GM18498 (cell line): ENCODE results near the gene SLK.

ENCODE experiments used
- ATAC-seq: cut with Tn5 transposase; IDR thresholded peaks from one replicate; pipeline ENCODE4 v1.9.1; 2021; ENCODE audit warnings: mild to moderate bottlenecking, moderate library complexity; ENCODE audit not compliant: unreplicated experiment

The SLK gene

GRCh38 chr10:104046651-104047050 lies 79.7 kb downstream of the SLK start:
- ATAC-seq: no peak

GRCh38 chr10:104049504-104050250 lies 82.7 kb downstream of the SLK start:
- ATAC-seq: no peak

GRCh38 chr10:104052431-104052830 lies 85.5 kb downstream of the SLK start:
- ATAC-seq: no peak

- ATAC-seq: no peak
Measured at GRCh38 chr10:104053201-104053600, 86.3 kb downstream of the SLK start.

GRCh38 chr10:104054430-104054829 lies 87.5 kb downstream of the SLK start:
- no peak for ATAC-seq

- no peak for ATAC-seq
Measured at GRCh38 chr10:104056619-104057273, 89.8 kb downstream of the SLK start.

GRCh38 chr10:104057717-104058116 lies 90.8 kb downstream of the SLK start:
- no peak for ATAC-seq

- ATAC-seq: no peak
Measured at GRCh38 chr10:104059364-104059763, 92.4 kb downstream of the SLK start.

- no peak for ATAC-seq
Measured at GRCh38 chr10:104061196-104061595, 94.3 kb downstream of the SLK start.

GRCh38 chr10:104065748-104066147 lies 98.8 kb downstream of the SLK start:
- no peak for ATAC-seq

GRCh38 chr10:104066945-104067344 lies 100.0 kb downstream of the SLK start:
- no peak for ATAC-seq

GRCh38 chr10:104067525-104067924 lies 100.6 kb downstream of the SLK start:
- ATAC-seq: no peak

- no peak for ATAC-seq
Measured at GRCh38 chr10:104069613-104070012, 102.7 kb downstream of the SLK start.

GRCh38 chr10:104072786-104073185 lies 105.8 kb downstream of the SLK start:
- ATAC-seq: no peak

- no peak for ATAC-seq
Measured at GRCh38 chr10:104074505-104074904, 107.6 kb downstream of the SLK start.

- ATAC-seq: no peak
Measured at GRCh38 chr10:104076743-104077160, 109.8 kb downstream of the SLK start.

- no peak for ATAC-seq
Measured at GRCh38 chr10:104077247-104077646, 110.3 kb downstream of the SLK start.

GRCh38 chr10:104077663-104078151 lies 110.8 kb downstream of the SLK start:
- ATAC-seq: no peak
